Lung (tissue), 12 donors: ENCODE measurements around the gene HOXC9. TPM values are rescaled to one million over a fixed set of nuclear protein-coding genes. Genes with fewer than 3 reads are reported as not detected.

ENCODE experiments used
- ATAC-seq: fragments of 200-7000 bp; cut with Tn5 transposase; one replicate; pipeline ENCODE4 v1.9.1; 2020; ENCODE audit warnings: moderate number of reproducible peaks; ENCODE audit not compliant: insufficient read depth, low FRiP score
- DNase-seq, 3 donors: peaks; one replicate each; pipeline ENCODE4 v3.0.0-alpha.2; 2013 to 2017
- H3K27ac ChIP-seq, 2 donors: one replicate each; pipeline ENCODE4 v1.5.1; 2013; ENCODE audit warnings: mild to moderate bottlenecking in 2 of 2, moderate library complexity in 2 of 2, control low read depth in 1 of 2, inconsistent platforms in 1 of 2, low read depth in 1 of 2, low read length in 1 of 2
- H3K27me3 ChIP-seq, 3 donors: one replicate each; pipeline ENCODE4 v1.5.1; 2013; ENCODE audit warnings: low read length in 2 of 3; ENCODE audit not compliant: control insufficient read depth in 3 of 3, insufficient read depth in 3 of 3
- H3K36me3 ChIP-seq, 4 donors: one replicate each; pipeline ENCODE4 v1.5.1; 2013; ENCODE audit warnings: low read length in 4 of 4, mild to moderate bottlenecking in 1 of 4, moderate library complexity in 1 of 4; ENCODE audit not compliant: control insufficient read depth in 4 of 4, insufficient read depth in 4 of 4
- H3K4me1 ChIP-seq, 5 donors: one replicate each; pipeline ENCODE4 v1.5.1; 2013; ENCODE audit warnings: low read length in 5 of 5, mild to moderate bottlenecking in 2 of 5, moderate library complexity in 1 of 5; ENCODE audit not compliant: control insufficient read depth in 5 of 5, insufficient read depth in 5 of 5
- H3K4me3 ChIP-seq: one replicate; pipeline ENCODE4 v1.5.1; 2013; ENCODE audit warnings: mild to moderate bottlenecking, control low read depth, moderate library complexity
- H3K9ac ChIP-seq, 2 donors: one replicate each; pipeline ENCODE4 v1.5.1; 2013; ENCODE audit warnings: low read length in 2 of 2, control low read depth in 1 of 2; ENCODE audit not compliant: insufficient read depth in 1 of 2
- H3K9me3 ChIP-seq, 4 donors: one replicate each; pipeline ENCODE4 v1.5.1; 2013; ENCODE audit warnings: low read length in 3 of 4, mild to moderate bottlenecking in 1 of 4, moderate library complexity in 1 of 4; ENCODE audit not compliant: control insufficient read depth in 4 of 4, insufficient read depth in 3 of 4
- WGBS, 2 donors: extraction: QIAGEN DNeasy Blood & Tissue Kit; methylation state at CpG; one replicate each; pipeline ENCODE4 v1.1.7; 2013; 5-methylcytosine and 5-hydroxymethylcytosine counted together
- polyA plus RNA-seq, 2 donors: library from polyadenylated mRNA; stranded (reverse); fragments of 200-250 nt; gene quantifications; one replicate each; pipeline ENCODE4 v1.2.1, GENCODE V29; 2013
- total RNA-seq, 2 donors: library from RNA; depleted of rRNA in 1 of 2; stranded (reverse); fragments of >200 nt in 1 of 2; gene quantifications; one replicate each; pipeline ENCODE4 v1.2.1, GENCODE V29; 2014 to 2021
- TF ChIP-seq, protein P1 (sequence below): IDR thresholded peaks from 2 replicates; pipeline ENCODE4 v1.5.1; 2012; ENCODE audit warnings: mild to moderate bottlenecking; ENCODE audit errors: control extremely low read depth, extremely low read depth
- donor health status: control.
- donor health status: control.
- donor health status: Bipolar disorder and iron deficiency.
- donor health status: healthy.
- donor health status: DM: yes; HTN: yes; CAD: no.

HOXC9 gene
- total and polyA plus RNA-seq, 4 donors, result 0.08 to 0.18 TPM; not detected in 2

DNA sequence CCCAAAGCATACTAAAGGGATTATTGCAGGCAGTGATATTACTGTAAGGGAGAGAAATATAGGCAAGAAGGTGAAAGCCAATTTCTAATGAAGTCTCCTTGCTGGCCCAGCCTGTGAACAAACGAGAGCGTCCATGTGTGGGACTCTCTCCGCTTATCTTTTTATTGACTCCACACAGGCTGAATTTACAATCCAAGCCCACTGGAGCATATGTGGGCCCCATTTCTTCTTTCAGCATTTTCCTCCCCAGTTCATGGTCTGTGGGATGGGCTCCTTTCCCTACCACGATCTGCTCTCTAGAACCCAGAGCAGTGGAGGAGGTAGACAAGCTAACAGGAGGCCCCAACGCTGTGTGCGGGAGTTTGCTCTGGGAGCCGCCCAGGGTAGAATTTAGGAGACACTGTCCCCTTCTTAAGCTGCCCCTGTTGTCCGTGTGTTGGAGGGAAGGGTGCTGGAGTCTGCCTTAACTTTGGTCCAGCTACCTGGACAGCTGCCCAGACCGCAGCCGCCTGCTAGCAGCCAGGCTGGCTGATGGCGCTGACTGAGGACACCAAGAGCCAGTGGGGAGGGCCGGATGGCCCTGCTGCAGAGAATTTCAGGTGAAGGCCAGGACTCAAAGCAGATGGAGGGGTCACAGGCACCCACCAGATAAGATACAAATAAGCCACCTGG, 30.2 kb upstream of the HOXC9 start:
- TF ChIP-seq, protein P1, sequence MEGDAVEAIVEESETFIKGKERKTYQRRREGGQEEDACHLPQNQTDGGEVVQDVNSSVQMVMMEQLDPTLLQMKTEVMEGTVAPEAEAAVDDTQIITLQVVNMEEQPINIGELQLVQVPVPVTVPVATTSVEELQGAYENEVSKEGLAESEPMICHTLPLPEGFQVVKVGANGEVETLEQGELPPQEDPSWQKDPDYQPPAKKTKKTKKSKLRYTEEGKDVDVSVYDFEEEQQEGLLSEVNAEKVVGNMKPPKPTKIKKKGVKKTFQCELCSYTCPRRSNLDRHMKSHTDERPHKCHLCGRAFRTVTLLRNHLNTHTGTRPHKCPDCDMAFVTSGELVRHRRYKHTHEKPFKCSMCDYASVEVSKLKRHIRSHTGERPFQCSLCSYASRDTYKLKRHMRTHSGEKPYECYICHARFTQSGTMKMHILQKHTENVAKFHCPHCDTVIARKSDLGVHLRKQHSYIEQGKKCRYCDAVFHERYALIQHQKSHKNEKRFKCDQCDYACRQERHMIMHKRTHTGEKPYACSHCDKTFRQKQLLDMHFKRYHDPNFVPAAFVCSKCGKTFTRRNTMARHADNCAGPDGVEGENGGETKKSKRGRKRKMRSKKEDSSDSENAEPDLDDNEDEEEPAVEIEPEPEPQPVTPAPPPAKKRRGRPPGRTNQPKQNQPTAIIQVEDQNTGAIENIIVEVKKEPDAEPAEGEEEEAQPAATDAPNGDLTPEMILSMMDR, result no peak
- no peak for ATAC-seq
- no peak for DNase-seq
- Histone ChIP-seq H3K27me3 (peaks cover 35 to 98% (median 88%) of the 10 kb centered on the region in 3 donors), H3K4me3 (no peak overlapping the region), H3K9ac (no peak overlapping the region), H3K4me1 (peaks cover 0 to 11% (median 7%) of the 10 kb centered on the region in 5 donors), H3K9me3 (peaks cover 0 to 12% (median 0%) of the 10 kb centered on the region in 4 donors), H3K36me3 (no peaks in the 10 kb centered on the region), H3K27ac (no peak overlapping the region)
- 16 to 17% methylated on average over 12 of the region's 12 CpGs for WGBS, 2 donors

DNA sequence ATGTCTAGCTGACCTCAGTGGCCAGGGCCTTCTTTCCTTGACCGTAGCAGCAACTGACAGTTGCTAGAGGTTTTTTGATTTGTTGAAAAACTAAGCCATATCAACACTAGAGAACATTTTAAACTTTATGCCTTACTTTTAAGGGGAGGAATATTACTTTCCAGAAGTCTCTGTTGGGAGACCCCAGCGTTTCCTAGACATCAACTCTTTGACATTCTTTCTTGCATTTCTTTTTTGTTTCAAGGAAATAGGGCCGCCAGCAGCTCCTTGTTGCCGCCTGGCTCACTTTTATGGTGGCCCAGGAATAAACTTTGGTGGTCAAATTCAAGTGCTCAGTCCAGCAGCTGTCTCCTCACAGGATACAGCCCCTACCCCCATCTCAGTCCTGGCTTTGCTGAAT, 29.5 kb upstream of the HOXC9 start:
- H3K4me3 ChIP-seq, result no peak overlapping the region
- no peak overlapping the region for H3K9ac ChIP-seq
- H3K36me3 ChIP-seq, result no peaks in the 10 kb centered on the region
- peaks cover 0 to 15% (median 7%) of the 10 kb centered on the region in 5 donors for H3K4me1 ChIP-seq
- H3K9me3 ChIP-seq, result peaks cover 0 to 13% (median 0%) of the 10 kb centered on the region in 4 donors
- no peak overlapping the region for H3K27ac ChIP-seq
- peaks cover 35 to 98% (median 85%) of the 10 kb centered on the region in 3 donors for H3K27me3 ChIP-seq
- TF ChIP-seq, protein P1, result no peak
- no peak for ATAC-seq
- DNase-seq, result no peak
- 21 to 25% methylated on average over 4 of the region's 4 CpGs for WGBS, 2 donors

- 61 to 76% methylated on average over 3 of the region's 3 CpGs for WGBS, 2 donors
- Histone ChIP-seq H3K27ac (no peak overlapping the region), H3K36me3 (no peaks in the 10 kb centered on the region), H3K9ac (no peak overlapping the region), H3K4me1 (peaks cover 0 to 16% (median 5%) of the 10 kb centered on the region in 5 donors), H3K4me3 (no peak overlapping the region), H3K27me3 (peaks cover 35 to 98% (median 87%) of the 10 kb centered on the region in 3 donors), H3K9me3 (peaks cover 0 to 15% (median 0%) of the 10 kb centered on the region in 4 donors)
- DNase-seq (no peak), ATAC-seq (no peak)
- TF ChIP-seq, protein P1, result no peak
Measured at GRCh38 chr12:53971129-53971528, 28.8 kb upstream of the HOXC9 start.

GRCh38 chr12:53971686-53972085, 28.3 kb upstream of the HOXC9 start:
- 26 to 33% methylated on average over 2 of the region's 2 CpGs for WGBS, 2 donors
- peaks cover 0 to 16% (median 0%) of the 10 kb centered on the region in 4 donors for H3K9me3 ChIP-seq
- TF ChIP-seq, protein P1, result no peak
- DNase-seq (no peak), ATAC-seq (no peak)
- peaks cover 35 to 98% (median 87%) of the 10 kb centered on the region in 3 donors for H3K27me3 ChIP-seq
- no peak overlapping the region for H3K4me3 ChIP-seq
- no peaks in the 10 kb centered on the region for H3K36me3 ChIP-seq
- H3K27ac ChIP-seq, result no peak overlapping the region
- no peak overlapping the region for H3K9ac ChIP-seq
- peaks cover 0 to 16% (median 2%) of the 10 kb centered on the region in 5 donors for H3K4me1 ChIP-seq
